ENCODE measurements around the gene MBOAT1.

MBOAT1 gene

DNA sequence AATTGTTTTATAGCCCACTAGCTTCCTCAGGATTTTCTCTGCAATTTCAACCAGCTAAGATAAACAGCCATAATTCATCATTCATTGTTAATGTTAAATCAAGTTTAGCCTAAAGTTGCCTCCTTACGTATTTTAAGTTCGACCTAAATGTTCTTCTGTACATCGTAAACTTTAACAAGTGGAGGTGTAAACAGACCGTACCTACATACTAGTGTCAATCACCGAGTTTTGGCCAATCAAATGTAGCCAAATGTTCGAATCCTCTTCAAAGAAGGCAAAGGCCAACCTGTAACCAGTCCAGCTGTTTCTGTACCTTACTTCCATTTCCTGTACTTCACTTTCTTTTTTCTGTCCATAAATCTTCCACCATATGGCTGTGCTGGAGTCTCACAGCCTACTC is 13.5 kb downstream of the MBOAT1 start:
- TF ChIP-seq, protein P1, sequence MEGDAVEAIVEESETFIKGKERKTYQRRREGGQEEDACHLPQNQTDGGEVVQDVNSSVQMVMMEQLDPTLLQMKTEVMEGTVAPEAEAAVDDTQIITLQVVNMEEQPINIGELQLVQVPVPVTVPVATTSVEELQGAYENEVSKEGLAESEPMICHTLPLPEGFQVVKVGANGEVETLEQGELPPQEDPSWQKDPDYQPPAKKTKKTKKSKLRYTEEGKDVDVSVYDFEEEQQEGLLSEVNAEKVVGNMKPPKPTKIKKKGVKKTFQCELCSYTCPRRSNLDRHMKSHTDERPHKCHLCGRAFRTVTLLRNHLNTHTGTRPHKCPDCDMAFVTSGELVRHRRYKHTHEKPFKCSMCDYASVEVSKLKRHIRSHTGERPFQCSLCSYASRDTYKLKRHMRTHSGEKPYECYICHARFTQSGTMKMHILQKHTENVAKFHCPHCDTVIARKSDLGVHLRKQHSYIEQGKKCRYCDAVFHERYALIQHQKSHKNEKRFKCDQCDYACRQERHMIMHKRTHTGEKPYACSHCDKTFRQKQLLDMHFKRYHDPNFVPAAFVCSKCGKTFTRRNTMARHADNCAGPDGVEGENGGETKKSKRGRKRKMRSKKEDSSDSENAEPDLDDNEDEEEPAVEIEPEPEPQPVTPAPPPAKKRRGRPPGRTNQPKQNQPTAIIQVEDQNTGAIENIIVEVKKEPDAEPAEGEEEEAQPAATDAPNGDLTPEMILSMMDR (IDR thresholded peaks at IDR 0.05; ENCODE audit: low read depth, low read length), result no peak
- H3K27me3 ChIP-seq (ENCODE audit: insufficient read depth, low read depth, severe bottlenecking), result no peaks in the 10 kb centered on the region
- no peaks in the 10 kb centered on the region for H3K36me3 ChIP-seq
- no peak overlapping the region for H3K27ac ChIP-seq
- no peaks in the 10 kb centered on the region for H3K9me3 ChIP-seq (ENCODE audit: severe bottlenecking)
- H3K4me3 ChIP-seq (ENCODE audit: low read depth, low read length), result no peak overlapping the region
- no peak for DNase-seq

DNA sequence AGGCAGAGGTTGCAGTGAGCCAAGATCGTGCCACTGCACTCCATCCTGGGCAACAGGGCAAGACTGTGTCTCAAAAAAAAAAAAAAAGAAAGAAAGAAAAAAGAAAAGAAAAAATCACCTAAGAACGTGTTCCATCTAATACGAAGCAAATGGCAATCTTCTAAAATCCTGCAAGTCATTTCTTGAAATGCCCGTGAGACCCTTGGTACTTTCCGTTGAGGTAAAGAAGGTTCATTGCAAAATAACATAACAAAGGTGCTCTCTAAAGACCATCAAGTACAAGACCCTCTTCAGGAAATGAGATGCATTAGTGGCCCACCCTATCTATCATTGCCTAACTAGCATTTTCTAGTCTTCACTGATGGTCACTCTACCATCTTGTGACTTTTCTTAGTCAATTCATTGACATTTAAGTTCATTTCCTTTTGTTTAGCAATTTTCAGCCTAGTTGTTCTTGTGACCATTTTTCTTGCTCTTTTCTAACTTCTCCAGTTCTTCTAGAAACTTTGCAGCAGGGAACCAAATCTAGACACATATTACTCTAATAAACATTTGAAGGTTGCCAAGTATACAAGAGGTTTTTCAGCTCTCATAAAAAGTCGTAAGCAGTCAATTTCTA is 14.0 kb downstream of the MBOAT1 start:
- TF ChIP-seq, protein P1 (IDR thresholded peaks at IDR 0.05; ENCODE audit: low read depth, low read length), result no peak
- H3K36me3 ChIP-seq, result no peaks in the 10 kb centered on the region
- no peaks in the 10 kb centered on the region for H3K9me3 ChIP-seq (ENCODE audit: severe bottlenecking)
- no peak for DNase-seq
- no peaks in the 10 kb centered on the region for H3K27me3 ChIP-seq (ENCODE audit: insufficient read depth, low read depth, severe bottlenecking)
- H3K4me3 ChIP-seq (ENCODE audit: low read depth, low read length), result no peak overlapping the region
- no peak overlapping the region for H3K27ac ChIP-seq

DNA sequence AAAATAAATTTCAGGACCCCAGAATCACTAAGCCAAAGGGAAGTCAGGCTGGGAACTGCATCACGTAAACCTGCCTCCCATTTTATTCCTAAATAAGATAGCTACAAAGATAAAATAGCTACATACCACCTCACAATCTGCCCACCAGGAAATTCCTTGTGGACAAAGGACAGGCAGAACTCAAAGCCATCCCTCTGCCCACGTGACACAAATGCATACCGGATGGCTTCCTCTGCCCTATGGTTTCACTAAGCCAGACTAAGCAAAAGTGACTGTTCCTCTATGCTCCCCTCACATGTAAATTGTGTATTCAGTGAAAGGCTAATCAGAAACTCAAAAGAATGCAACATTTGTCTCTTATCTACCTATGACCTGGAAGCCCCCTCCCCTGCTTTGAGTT is 15.0 kb downstream of the MBOAT1 start:
- no peak overlapping the region for H3K27ac ChIP-seq
- H3K36me3 ChIP-seq, result no peaks in the 10 kb centered on the region
- no peak overlapping the region for H3K4me3 ChIP-seq (ENCODE audit: low read depth, low read length)
- no peaks in the 10 kb centered on the region for H3K9me3 ChIP-seq (ENCODE audit: severe bottlenecking)
- no peaks in the 10 kb centered on the region for H3K27me3 ChIP-seq (ENCODE audit: insufficient read depth, low read depth, severe bottlenecking)
- DNase-seq, result no peak
- TF ChIP-seq, protein P1 (IDR thresholded peaks at IDR 0.05; ENCODE audit: low read depth, low read length), result no peak

DNA sequence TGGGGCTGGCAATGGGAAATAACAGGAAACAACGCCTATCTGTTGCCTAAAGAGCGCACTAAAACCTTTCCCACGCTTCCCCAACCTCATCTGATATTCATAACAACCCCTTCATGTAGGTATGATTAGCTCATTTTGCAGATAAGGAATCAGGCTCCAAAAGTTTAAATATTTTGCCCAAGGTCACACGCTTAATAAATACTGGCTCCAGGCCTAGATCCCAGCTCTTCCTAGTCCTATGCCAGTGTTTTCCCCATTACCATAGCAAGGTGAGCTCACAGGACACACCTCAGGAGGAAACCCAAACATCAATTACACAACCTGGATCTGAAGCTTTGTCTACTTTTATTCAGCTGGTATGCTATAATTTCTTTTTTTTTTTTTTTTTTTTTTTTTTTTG is 19.6 kb downstream of the MBOAT1 start:
- Histone ChIP-seq H3K4me3 (ENCODE audit: low read depth, low read length) (no peak overlapping the region), H3K9me3 (ENCODE audit: severe bottlenecking) (no peaks in the 10 kb centered on the region), H3K36me3 (no peaks in the 10 kb centered on the region), H3K27ac (no peak overlapping the region), H3K27me3 (ENCODE audit: insufficient read depth, low read depth, severe bottlenecking) (no peaks in the 10 kb centered on the region)
- DNase-seq, result no peak
- TF ChIP-seq, protein P1 (IDR thresholded peaks at IDR 0.05; ENCODE audit: low read depth, low read length), result no peak

DNA sequence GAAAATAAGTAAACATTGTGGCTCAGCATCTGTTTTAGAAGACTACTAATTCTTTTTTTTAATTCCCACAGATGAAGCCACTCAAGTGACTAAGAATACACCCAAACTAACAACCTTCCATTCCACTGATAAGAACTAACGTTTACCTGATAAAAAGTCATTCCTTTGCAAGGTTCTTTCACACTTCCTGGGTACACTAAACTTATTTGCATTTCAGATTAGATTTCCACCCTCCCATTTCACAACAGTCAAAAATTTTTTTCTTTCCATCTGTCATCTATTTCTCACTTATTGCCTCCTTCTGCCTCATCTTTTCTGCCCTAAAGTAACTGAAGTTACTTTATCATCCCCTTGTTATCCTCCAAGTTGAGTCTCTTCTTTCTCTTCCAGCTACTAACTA is 20.3 kb downstream of the MBOAT1 start:
- Histone ChIP-seq H3K36me3 (no peaks in the 10 kb centered on the region), H3K27me3 (ENCODE audit: insufficient read depth, low read depth, severe bottlenecking) (no peaks in the 10 kb centered on the region), H3K4me3 (ENCODE audit: low read depth, low read length) (no peak overlapping the region), H3K27ac (no peak overlapping the region), H3K9me3 (ENCODE audit: severe bottlenecking) (no peaks in the 10 kb centered on the region)
- TF ChIP-seq, protein P1 (IDR thresholded peaks at IDR 0.05; ENCODE audit: low read depth, low read length), result no peak
- DNase-seq, result no peak

DNA sequence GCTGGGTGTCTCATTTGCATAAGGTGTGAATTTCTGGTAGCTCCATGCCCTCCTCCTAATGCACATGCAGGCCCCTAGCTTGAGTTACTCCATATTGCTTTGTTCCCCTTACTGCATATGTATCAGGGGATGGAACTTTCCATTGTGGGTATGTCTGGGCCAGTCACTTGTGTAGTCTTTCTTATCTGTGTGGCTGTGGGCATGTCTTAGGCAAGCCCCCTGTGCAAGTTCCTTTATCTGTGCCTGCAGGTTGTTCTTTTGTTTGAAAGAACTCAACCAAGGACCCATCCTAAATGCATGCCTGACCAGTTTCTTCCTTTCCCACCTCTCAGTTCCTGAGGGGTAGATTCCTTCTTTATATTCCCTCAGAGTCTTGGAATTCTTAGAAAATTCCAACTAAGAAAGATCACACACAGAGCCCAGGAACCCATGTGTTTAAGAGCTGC is 23.6 kb downstream of the MBOAT1 start:
- no peaks in the 10 kb centered on the region for H3K36me3 ChIP-seq
- TF ChIP-seq, protein P1 (IDR thresholded peaks at IDR 0.05; ENCODE audit: low read depth, low read length), result no peak
- no peak overlapping the region for H3K27ac ChIP-seq
- H3K27me3 ChIP-seq (ENCODE audit: insufficient read depth, low read depth, severe bottlenecking), result no peaks in the 10 kb centered on the region
- H3K9me3 ChIP-seq (ENCODE audit: severe bottlenecking), result no peaks in the 10 kb centered on the region
- no peak for DNase-seq
- H3K4me3 ChIP-seq (ENCODE audit: low read depth, low read length), result no peak overlapping the region
